Adrenal gland (tissue), 5 donors: ENCODE data around the gene IQGAP2.

Source experiments
- POLR2A ChIP-seq, 2 donors: fragments of 450-650 bp; IDR thresholded peaks; one replicate each; pipeline ENCODE4 v1.6.1; 2017; ENCODE audit warnings: antibody characterized with exemption in 2 of 2, mild to moderate bottlenecking in 2 of 2, moderate library complexity in 1 of 2
- TF ChIP-seq, protein P1 (sequence below), 6 experiments: fragments of 450-650 bp in 4 of 6; fragments of 200-600 bp in 2 of 6; sonication (generic) in 1 of 6; IDR thresholded peaks; 1 replicate in 5 of 6; 2 replicates in 1 of 6; pipeline versions ENCODE4 v1.5.1 to v1.8.0; 2016 to 2021; ENCODE audit warnings: antibody characterized with exemption in 6 of 6, mild to moderate bottlenecking in 2 of 6, moderate library complexity in 1 of 6
- donor health status: DM: no; HTN: no; CAD: no.

DNA sequence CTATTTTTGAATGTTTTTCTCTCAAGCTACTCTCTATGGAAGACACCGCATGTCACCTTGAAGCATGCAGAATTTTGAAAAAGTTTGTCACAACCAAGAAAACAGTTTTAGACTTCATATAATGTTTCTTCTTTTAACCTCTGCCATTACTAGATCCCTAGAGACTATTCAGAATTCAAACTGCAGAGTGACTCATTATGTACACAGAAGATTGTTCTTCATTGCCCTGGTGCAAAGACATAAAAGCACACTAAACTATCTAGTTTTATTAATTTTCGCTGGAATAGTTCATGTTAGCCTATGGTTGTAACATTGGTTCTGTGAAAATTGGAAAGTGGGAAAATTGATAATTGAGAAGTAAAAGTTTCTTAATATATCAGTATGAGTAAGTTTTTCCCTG lies 201.8 kb downstream of the IQGAP2 start:
- TF ChIP-seq, protein P1, sequence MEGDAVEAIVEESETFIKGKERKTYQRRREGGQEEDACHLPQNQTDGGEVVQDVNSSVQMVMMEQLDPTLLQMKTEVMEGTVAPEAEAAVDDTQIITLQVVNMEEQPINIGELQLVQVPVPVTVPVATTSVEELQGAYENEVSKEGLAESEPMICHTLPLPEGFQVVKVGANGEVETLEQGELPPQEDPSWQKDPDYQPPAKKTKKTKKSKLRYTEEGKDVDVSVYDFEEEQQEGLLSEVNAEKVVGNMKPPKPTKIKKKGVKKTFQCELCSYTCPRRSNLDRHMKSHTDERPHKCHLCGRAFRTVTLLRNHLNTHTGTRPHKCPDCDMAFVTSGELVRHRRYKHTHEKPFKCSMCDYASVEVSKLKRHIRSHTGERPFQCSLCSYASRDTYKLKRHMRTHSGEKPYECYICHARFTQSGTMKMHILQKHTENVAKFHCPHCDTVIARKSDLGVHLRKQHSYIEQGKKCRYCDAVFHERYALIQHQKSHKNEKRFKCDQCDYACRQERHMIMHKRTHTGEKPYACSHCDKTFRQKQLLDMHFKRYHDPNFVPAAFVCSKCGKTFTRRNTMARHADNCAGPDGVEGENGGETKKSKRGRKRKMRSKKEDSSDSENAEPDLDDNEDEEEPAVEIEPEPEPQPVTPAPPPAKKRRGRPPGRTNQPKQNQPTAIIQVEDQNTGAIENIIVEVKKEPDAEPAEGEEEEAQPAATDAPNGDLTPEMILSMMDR (IDR thresholded peaks at IDR 0.05) = no peak
- no peak for TF ChIP-seq POLR2A (IDR thresholded peaks at IDR 0.05)
